Dendritic cell treated with granulocyte-macrophage colony-stimulating factor and Interleukin-4, amounts not matched to agents 40 ng/mL and 50 ng/mL, for 4 days (primary cell): Measurements from ENCODE around the gene ZC3HAV1L.
"Not testable (repeated sequence)": the region's sequence is repeated elsewhere in the genome, so short reads cannot be mapped to it uniquely, and the experiment has no call there.

Experiments
- H3K27ac Mint-ChIP-seq: one replicate; pipeline ENCODE4 v1.8.0; 2022; ENCODE audit warnings: mild to moderate bottlenecking, mixed read lengths
- H3K27me3 Mint-ChIP-seq: one replicate; pipeline ENCODE4 v1.8.0; 2022; ENCODE audit warnings: mild to moderate bottlenecking, mixed read lengths
- H3K36me3 Mint-ChIP-seq: one replicate; pipeline ENCODE4 v1.8.0; 2022; ENCODE audit warnings: low read depth, mixed read lengths
- H3K4me1 Mint-ChIP-seq: one replicate; pipeline ENCODE4 v1.8.0; 2022; ENCODE audit warnings: low read depth, mixed read lengths
- H3K4me3 Mint-ChIP-seq: one replicate; pipeline ENCODE4 v1.8.0; 2022; ENCODE audit warnings: mild to moderate bottlenecking, moderate library complexity, mixed read lengths
- H3K9me3 Mint-ChIP-seq: one replicate; pipeline ENCODE4 v1.8.0; 2022; ENCODE audit warnings: mixed read lengths
- intact Hi-C: fragments of 100-400 bp; cut with micrococcal nuclease; formaldehyde crosslinking; loops from one replicate; pipeline ENCODE4 v1.15.0; 2022

ZC3HAV1L gene

GRCh38 chr7:138979226-138979979 lies 56.4 kb downstream of the ZC3HAV1L start:
- Mint-ChIP-seq H3K27me3 (peaks cover 45% of the 10 kb centered on the region), H3K27ac (no peak overlapping the region), H3K36me3 (no peaks in the 10 kb centered on the region), H3K4me3 (no peak overlapping the region), H3K4me1 (peaks cover 15% of the 10 kb centered on the region), H3K9me3 (no peaks in the 10 kb centered on the region)
- intact Hi-C loops: no loop called here

GRCh38 chr7:138978541-138979184 lies 57.2 kb downstream of the ZC3HAV1L start:
- no peak overlapping the region for H3K4me3 Mint-ChIP-seq
- no peak overlapping the region for H3K27ac Mint-ChIP-seq
- intact Hi-C loops: no loop called here
- peaks cover 45% of the 10 kb centered on the region for H3K27me3 Mint-ChIP-seq
- peaks cover 15% of the 10 kb centered on the region for H3K4me1 Mint-ChIP-seq
- H3K36me3 Mint-ChIP-seq: no peaks in the 10 kb centered on the region
- no peaks in the 10 kb centered on the region for H3K9me3 Mint-ChIP-seq

- H3K9me3 Mint-ChIP-seq, H3K4me1 Mint-ChIP-seq, H3K4me3 Mint-ChIP-seq, intact Hi-C loops, H3K36me3 Mint-ChIP-seq, H3K27ac Mint-ChIP-seq: not testable (repeated sequence)
- peaks cover 24% of the 10 kb centered on the region for H3K27me3 Mint-ChIP-seq
Measured at GRCh38 chr7:138976161-138976560, 59.7 kb downstream of the ZC3HAV1L start.
